Retinal pigment epithelial cell (primary cell): ENCODE results near the gene KCNK4.

Source experiments
- DNase-seq: peaks from one replicate; pipeline ENCODE4 v3.0.0-alpha.2; 2010; ENCODE audit warnings: low read depth
- H3K4me3 ChIP-seq: 2 replicates; pipeline ENCODE4 v1.5.1; 2011; ENCODE audit warnings: mild to moderate bottlenecking, low read length, control low read depth, moderate library complexity
- TF ChIP-seq, protein P1 (sequence below): conservative IDR thresholded peaks from 2 replicates; pipeline ENCODE4 v1.5.1; 2011; ENCODE audit warnings: low read depth, low read length, control low read depth, inconsistent platforms

Gene KCNK4

DNA sequence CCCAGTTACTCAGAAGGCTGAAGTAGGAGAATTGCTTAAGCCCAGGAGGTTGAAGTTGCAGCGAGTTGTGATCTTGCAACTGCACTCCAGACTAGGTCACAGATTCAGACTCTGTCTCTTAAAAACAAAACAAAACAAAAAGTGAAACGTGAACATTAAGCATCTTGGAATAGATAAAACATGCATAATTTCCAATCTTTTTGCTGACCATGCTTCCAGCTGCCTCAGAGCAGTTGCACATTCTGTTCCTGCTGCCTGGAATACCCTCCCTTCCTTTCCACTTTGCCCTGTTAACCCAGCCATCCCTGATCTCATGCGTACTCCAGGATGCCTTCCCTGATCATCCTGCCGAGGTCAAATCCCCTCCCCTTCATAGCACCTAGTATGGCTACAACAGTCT, 48.2 kb downstream of the KCNK4 start:
- no peak for DNase-seq
- no peak overlapping the region for H3K4me3 ChIP-seq
- TF ChIP-seq, protein P1, sequence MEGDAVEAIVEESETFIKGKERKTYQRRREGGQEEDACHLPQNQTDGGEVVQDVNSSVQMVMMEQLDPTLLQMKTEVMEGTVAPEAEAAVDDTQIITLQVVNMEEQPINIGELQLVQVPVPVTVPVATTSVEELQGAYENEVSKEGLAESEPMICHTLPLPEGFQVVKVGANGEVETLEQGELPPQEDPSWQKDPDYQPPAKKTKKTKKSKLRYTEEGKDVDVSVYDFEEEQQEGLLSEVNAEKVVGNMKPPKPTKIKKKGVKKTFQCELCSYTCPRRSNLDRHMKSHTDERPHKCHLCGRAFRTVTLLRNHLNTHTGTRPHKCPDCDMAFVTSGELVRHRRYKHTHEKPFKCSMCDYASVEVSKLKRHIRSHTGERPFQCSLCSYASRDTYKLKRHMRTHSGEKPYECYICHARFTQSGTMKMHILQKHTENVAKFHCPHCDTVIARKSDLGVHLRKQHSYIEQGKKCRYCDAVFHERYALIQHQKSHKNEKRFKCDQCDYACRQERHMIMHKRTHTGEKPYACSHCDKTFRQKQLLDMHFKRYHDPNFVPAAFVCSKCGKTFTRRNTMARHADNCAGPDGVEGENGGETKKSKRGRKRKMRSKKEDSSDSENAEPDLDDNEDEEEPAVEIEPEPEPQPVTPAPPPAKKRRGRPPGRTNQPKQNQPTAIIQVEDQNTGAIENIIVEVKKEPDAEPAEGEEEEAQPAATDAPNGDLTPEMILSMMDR = no peak

DNA sequence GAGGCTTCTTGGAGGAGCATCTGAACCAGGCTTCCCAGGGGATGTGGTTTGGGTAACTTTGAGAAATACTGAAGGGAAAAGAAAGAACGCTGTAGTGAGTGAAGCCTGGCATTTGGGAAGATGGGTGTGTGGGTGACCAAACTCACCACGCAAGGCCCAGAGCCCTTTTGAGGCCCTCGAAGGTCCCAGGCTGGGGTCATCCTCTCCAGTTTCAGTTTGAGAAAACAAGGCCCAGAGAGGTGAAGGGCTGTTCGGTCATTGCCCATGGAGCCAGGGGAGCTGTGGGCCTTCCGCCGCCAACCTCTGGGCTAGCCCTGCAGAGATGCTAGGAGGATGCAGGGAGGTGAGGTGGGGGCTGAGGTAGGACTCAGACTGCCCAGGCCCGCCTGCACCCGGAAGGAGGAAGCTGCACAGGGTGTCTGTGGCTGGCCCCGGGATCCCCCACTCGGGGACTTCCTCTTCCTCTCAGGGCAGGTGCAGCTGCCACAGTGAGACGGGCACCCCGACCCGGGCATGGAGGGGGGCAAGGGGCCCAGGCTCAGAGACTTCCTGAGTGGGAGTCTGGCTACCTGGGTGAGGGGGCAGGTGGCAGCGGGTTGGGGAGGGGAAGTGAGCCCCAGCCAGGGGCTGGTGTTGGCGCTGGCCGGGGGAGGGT, 48.8 kb downstream of the KCNK4 start, which contains the start of gene CCDC88B:
TSS of gene CCDC88B (plus strand) at position 451 of the 655 bp plus-strand sequence. CDS start at position 514, 63 bp downstream.
- TF ChIP-seq, protein P1 = no peak
- no peak within 1 kb of the TSS for H3K4me3 ChIP-seq
- no peak for DNase-seq

DNA sequence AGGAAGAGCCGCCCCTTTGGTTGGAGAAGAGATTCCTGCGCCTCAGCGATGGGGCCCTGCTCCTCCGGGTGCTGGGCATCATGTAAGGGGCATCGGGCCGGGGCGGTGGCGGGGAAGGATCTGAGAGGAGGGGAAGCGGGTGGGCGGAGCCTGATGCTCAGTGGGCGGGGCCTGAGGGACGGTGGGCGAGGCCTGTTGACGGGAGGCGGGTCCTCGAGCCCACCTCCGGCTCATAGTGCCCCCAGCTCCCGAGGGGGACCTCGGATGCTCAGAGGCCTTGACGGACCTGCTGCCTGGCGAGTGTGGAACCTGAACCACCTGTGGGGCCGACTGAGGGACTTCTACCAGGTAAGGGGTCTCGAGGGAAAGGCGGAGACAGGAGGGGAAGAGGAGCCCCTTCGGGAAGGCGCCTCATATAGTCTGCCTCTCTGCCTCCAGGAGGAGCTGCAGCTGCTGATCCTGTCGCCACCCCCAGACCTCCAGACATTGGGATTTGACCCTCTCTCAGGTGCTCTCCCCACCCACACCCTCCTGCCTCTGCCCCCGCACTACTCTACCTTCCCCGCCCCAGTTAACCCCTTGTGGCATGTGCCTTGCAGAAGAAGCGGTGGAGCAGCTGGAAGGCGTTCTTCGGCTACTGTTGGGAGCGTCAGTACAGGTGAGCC, 49.7 kb downstream of the KCNK4 start:
- H3K4me3 ChIP-seq = no peak overlapping the region

DNA sequence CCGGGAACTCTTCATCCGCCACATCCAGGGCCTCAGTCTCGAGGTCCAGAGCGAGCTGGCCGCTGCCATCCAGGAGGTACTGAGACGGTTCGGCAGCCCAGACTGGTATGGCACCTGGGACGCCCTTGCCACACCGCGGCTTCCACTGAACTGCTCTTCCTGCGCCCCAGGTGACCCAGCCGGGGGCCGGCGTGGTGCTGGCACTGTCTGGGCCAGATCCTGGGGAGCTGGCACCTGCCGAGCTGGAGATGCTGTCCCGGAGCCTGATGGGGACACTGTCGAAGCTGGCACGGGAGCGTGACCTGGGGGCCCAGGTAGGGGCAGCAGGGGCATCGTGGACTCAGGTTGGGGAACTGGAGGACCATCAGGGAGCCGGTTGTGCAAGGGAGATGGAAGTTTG, 50.3 kb downstream of the KCNK4 start:
- no peak overlapping the region for H3K4me3 ChIP-seq
- TF ChIP-seq, protein P1 = no peak
- no peak for DNase-seq

More for the DNA sequence above, 49.7 kb downstream of the KCNK4 start:
- TF ChIP-seq, protein P1 = peak; percentile 7
- DNase-seq = no peak

DNA sequence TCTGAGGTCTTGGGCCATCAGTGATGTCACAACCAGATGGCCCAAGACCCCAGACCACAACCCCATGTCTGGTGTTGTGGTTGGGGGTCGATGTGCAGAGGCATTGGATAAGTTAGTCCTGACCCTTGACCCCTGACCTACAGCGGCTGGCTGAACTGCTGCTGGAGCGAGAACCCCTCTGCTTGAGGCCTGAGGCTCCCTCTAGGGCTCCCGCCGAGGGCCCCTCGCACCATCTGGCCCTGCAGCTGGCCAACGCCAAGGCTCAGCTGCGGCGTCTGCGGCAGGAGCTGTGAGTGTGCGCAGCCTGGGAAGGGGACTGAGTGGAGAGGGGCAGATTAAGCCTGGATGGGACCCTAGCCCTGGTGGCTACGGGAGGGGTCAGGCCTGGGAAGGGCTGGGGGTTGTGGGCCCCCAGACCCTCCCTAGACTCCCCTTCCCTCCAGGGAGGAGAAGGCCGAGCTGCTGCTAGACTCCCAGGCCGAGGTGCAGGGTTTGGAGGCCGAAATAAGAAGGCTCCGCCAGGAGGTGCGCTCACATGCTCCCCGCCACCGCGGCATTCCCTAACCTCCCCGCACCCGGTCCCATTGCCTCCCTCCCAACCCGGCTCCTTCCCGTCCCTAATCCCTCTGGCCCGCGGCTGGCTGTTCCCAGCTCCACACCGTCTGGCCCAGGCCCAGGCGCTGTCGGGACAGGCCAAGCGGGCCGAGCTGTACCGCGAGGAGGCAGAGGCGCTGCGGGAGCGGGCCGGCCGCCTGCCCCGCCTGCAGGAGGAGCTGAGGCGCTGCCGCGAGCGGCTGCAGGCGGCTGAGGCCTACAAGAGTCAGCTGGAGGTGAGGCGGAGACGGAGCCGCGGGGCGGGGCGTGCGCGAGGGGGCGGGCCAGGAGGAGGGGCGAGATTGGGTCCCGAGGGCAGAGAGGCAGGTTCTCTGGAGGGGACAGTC, 51.0 kb downstream of the KCNK4 start:
- peak; percentile 58 for DNase-seq
- peak overlapping the region; percentile 31 for H3K4me3 ChIP-seq
- TF ChIP-seq, protein P1 = no peak

DNA sequence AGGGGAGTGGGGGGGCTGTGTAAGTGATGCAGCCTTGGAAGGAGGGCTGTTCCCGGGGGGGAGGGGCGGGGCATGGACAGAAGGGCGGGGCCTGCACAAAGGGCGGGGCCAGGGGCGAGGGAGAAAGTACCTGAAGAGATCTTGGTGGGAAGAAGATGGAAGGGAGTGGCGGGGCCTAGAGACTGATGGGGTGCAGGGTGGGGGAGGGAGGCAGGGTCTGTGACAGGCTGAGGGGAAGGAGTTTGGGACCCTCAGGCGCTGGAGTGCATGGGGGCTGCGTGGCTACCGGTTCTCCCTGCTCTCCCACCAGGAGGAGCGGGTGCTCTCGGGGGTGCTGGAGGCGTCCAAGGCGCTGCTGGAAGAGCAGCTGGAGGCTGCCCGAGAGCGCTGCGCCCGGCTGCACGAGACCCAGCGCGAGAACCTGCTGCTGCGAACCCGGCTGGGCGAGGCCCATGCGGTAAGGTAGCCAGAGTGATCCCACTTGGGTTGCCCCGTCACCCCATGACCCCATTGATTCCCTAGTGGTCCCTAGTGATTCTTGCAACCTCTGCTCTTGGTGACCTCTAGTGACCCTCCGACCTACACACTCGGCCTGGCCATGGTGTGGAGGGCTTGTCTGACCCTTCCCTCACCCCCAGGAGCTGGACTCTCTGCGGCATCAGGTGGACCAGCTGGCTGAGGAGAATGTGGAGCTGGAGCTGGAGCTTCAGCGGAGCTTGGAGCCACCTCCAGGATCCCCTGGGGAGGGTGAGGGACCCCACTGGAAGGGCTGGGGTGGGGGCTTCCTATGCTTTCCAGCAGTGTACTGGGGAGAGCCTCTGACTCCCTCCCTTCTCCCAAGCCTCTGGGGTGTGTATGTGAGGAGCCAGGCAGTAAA, 52.0 kb downstream of the KCNK4 start:
- TF ChIP-seq, protein P1 = no peak
- H3K4me3 ChIP-seq = peak overlapping the region; percentile 31
- no peak for DNase-seq
